ENCODE measurements around the gene CIBAR2.

GRCh38 chr16:85077576-85078125 is 34.6 kb downstream of the CIBAR2 start:
- TF ChIP-seq CTCF (IDR thresholded peaks at IDR 0.05) (no peak), POLR2A (IDR thresholded peaks at IDR 0.05; ENCODE audit: low read depth) (no peak)

Measured in esophagus muscularis mucosa (tissue), 3 donors.